Activated T-cell treated with anti-CD3 and anti-CD28 coated beads for 1 hour (primary cell): Measurements from ENCODE around the gene TBATA.

Experiments used
- DNase-seq: peaks from one replicate; pipeline ENCODE4 v3.0.0-alpha.2; 2020; ENCODE audit warnings: low read depth

TBATA gene

DNA sequence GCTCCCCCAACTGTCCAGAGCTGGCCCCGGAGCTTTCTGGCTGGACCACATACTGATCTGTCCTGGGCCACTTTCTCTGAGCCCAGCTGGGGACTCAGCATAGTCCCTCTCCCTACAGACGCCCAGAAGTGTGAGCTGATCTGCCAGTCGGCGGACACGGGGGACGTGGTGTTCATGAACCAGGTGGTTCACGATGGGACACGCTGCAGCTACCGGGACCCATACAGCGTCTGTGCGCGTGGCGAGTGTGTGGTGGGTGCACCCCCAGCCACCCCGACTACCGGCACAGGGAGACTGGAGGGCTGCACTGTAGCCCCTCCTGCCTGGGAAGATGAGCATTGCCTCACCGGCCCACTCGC is 41.8 kb downstream of the TBATA start:
- DNase-seq = no peak

DNA sequence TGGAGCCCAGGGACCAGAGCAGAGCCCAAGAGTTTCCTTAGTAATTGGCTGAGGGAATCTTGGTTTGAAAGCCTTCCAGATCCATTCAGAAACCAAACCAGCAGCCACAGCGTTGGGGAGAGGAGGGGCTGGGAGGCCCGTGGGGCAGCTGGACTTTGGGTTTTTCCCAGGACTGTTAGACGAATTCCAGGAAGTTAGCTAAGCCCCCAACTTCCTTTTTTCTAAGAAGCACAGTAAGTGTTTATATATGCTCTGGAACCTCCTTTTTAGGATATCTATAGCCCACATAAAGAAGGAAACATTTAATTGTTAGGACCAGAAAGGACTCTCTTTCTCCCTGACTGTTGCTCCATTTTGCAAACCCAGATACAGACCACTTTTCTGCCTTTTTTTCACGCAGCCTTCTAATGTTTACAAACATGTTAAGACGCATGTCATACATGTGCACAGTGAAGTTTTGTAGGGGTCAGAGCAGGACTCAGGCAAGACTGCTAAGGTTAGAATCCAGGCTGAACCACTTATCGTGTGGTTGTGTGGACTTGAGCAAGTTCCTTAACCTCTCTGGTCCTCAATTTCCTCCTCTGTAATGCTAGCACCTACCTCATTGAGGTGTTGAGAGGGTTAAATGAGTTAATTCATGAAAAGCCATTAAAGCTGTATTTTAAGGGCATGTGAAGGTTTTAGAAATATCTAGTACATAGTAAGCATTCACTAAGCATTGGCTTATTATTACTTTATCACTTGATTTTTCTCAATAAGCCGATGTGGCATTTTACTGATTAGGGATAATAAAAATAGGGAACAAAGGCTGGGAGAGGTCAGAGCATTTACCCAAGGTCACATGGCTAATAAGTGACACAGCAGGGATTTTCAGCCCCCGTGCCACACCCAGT is 42.4 kb downstream of the TBATA start:
- DNase-seq = no peak

GRCh38 chr10:70740406-70741288 is 44.5 kb downstream of the TBATA start:
- DNase-seq = no peak

- no peak for DNase-seq
These were observed 46.4 kb downstream of the TBATA start for GRCh38 chr10:70738761-70739121.

- DNase-seq = no peak
These were observed 47.0 kb downstream of the TBATA start for GRCh38 chr10:70738006-70738760.

GRCh38 chr10:70737250-70737649 is 47.9 kb downstream of the TBATA start:
- no peak for DNase-seq

- DNase-seq = no peak
These were observed 48.7 kb downstream of the TBATA start for GRCh38 chr10:70736525-70736924.

GRCh38 chr10:70735161-70735560 is 50.0 kb downstream of the TBATA start:
- DNase-seq = no peak

DNA sequence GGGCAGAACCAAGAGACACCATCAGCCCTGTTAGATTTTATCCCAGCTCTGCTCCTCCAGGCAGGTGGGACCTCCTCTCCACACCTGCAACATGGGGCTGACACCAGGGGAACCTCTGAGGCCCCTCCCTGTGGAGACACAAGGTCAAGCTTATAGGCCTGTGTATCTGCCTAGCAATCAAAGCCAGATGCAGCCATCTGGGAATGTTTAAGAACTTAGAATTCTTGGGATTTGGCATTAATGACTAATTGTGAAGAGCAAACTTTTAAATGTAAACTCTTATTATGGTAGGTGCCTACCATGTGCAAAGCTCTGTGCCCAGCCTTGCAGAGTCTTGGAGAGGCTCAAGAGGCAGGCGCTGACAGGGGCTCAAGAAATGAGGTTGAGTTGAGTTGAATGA is 52.1 kb downstream of the TBATA start:
- DNase-seq = no peak

DNA sequence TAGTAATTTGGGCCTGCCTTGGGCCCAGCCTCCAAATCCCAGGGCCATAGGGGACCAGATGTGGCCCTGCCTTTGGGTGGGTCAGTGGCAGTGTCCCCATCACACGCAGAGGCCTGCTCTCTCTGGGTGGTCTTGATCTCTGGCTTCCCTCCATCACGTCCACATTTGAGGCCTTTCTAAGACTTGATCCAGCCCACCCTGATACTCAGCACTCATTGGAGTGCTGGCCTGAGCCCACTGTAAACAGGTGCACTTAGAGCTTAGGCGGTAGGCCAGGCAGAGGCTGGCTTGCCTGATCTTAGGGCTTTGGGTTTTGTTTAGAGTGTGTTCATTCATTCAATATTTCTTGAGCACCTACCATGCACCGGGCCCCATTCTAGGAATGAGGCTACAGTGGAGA is 52.6 kb downstream of the TBATA start:
- DNase-seq = no peak

- no peak for DNase-seq
These were observed 54.2 kb downstream of the TBATA start for GRCh38 chr10:70730955-70731354.

DNA sequence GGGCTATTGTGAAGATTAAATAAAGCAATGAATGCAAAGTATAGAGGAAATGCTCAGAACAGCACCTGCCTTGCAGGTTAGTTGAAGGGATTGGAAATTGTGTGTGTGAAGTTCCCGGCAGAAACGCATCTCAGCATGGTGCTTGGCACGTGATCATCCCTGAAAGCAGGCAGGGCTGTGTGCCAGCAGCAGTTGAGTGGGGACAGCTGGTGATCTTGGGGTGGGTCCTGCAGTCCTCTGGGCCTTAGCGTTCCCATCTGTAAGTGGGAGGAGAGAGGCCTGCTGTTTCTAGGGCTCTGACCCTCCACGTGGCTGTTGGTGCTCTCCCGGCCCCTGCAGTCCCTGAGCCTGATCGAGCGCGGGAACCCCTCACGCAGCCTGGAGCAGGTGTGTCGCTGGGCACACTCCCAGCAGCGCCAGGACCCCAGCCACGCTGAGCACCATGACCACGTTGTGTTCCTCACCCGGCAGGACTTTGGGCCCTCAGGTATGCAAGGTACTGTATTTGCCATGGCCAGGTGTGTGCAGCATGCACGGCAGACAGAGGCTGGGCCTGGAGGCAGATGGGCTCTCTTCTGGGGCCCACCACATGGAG is 55.3 kb downstream of the TBATA start:
- no peak for DNase-seq

DNA sequence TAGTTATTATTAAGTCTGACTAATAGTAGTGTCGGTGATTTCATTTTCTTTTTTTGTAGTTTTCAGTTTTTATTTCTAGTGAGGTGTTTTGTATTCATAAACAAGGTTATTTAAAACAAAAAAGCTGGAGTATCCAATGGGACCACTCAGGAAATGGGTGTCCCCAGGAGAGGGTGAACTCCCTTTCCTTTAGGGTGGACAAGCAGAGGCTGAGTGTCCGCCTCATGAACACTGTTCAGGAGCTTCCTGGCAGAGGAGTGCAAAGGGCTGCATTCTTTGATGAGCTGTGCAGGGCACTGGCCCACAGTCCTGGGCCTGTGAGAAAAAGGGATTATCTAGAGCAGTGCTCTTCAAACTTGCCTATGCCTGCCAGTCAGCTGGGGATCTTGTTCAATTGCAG is 56.8 kb downstream of the TBATA start:
- DNase-seq = no peak

GRCh38 chr10:70726909-70727495 is 58.2 kb downstream of the TBATA start:
- DNase-seq = no peak

DNA sequence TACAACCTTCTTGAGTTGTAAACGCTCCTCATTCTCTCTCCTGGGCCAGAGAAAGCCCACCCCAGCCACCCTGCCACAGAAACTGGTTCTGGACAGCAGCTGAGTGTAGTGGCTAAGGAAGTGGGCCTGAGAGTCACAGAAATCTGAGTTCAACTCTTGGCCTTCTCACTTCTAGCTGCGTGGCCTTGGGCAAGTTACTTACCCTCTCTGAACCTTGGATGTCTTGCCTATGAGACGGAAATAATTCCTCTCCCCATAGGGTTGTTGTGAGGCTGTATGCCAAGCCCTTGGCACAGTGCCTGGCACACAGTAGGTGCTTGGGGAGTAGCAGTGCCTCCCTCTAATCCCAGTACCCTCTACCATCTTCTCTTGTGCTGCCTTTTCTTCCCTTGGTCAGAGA is 61.4 kb downstream of the TBATA start:
- no peak for DNase-seq

DNA sequence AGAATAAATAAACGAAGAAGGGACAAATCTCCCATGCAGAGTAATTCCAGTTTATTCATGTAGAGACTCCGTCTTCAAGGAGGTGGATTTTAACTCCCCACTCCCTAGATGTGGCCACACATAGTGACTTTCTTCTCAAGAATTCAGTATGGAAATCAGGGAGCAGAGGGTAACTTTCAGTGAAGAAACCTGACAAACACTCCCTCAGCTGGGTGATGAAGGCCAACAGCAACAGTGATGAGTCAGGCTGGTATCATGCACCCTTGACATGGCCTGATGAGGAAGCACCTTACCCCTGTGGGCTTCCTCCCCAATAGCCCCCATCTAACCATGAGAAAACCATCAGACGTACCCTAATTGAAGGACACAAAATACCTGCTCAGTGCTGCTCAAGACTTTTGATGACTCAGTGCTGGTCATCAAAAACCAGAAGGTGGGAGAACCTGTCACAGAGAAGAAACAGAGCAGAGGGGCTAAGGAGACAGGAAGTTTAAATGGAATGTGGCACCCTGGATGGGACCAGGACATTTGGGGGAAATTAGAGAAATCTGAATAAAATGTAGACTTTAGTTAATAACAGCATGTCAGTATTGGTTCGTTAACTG is 62.3 kb downstream of the TBATA start:
- no peak for DNase-seq
